ENCODE results near the gene AJUBA. TPM values are rescaled to one million over a fixed set of nuclear protein-coding genes. Genes with fewer than 3 reads are reported as not detected.

Gene AJUBA
- total and polyA plus RNA-seq, 2 of the 8 experiments (the other 6 are each of a cell fraction or from before 2014, with no cell fraction given): 33.1 to 46.0 TPM

DNA sequence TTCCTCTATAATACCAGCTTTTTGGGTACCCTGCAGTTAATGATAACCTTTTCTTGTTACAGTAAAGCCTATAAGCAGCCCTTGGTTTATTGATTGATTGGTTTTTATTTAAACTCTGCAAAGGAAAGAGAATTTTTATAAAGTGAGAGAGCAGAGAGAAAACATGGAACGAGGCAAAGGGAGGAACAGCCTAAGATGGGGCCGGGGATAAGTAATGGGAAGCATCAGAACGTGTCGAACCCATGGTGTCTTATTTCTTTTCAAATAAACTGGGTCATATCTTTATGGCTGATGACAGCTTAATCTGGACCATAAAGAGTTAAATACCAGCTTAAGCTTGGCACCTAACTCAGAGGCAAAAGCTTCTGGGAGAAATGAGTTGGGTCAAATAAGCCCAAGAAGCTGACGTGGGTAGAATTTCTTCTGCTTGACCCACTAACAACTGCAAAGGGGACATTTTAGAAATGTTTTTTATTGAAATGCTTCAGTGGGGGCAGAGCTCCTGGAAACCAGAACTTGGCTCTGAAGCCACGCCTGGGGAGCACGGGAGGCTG is 39.6 kb upstream of the AJUBA start (continued):
- TF ChIP-seq CBX5 (IDR thresholded peaks at IDR 0.05; ENCODE audit: low read depth, low read length) (no peak), CBX8 (IDR thresholded peaks at IDR 0.05; ENCODE audit: borderline replicate concordance, low read depth, low read length) (no peak), NRF1 (IDR thresholded peaks at IDR 0.05; ENCODE audit: low read depth, low read length) (no peak), BCL11A (IDR thresholded peaks at IDR 0.05; ENCODE audit: low read depth in 2 of 2, low read length in 2 of 2) (no peak), SIN3A (conservative IDR thresholded peaks at IDR 0.05 in 1 of 2, IDR thresholded peaks at IDR 0.05 in 1 of 2; ENCODE audit: low read depth in 1 of 2, low read length in 2 of 2) (no peak)
